H9 (cell line): ENCODE results near the gene TMEM140. TPM values are rescaled to one million over a fixed set of nuclear protein-coding genes. Genes with fewer than 3 reads are reported as not detected.

Source experiments
- DNase-seq: peaks from one replicate; pipeline ENCODE4 v3.0.0-alpha.2; 2017
- H2AFZ ChIP-seq: one replicate; pipeline ENCODE4 v1.6.1; 2013; ENCODE audit warnings: mild to moderate bottlenecking, low read length, control low read depth, moderate library complexity
- H2AK5ac ChIP-seq: 2 replicates; pipeline ENCODE4 v1.6.1; 2013; ENCODE audit warnings: low read length, control low read depth, mixed read lengths; ENCODE audit not compliant: insufficient read length
- H2BK120ac ChIP-seq: one replicate; pipeline ENCODE4 v1.6.1; 2013; ENCODE audit warnings: low read depth, mild to moderate bottlenecking, low read length, control low read depth, inconsistent platforms; ENCODE audit not compliant: poor library complexity, severe bottlenecking
- H2BK12ac ChIP-seq: 2 replicates; pipeline ENCODE4 v1.6.1; 2013; ENCODE audit warnings: low read length, control low read depth, mixed read lengths, low read depth; ENCODE audit not compliant: insufficient read length
- H2BK15ac ChIP-seq: 2 replicates; pipeline ENCODE4 v1.6.1; 2013; ENCODE audit warnings: low read depth, low read length, control low read depth
- H2BK20ac ChIP-seq: one replicate; pipeline ENCODE4 v1.6.1; 2013; ENCODE audit warnings: low read depth, mild to moderate bottlenecking, low read length, control low read depth, inconsistent platforms; ENCODE audit not compliant: poor library complexity, severe bottlenecking
- H2BK5ac ChIP-seq: 2 replicates; pipeline ENCODE4 v1.6.1; 2013; ENCODE audit warnings: low read length, control low read depth, mixed read lengths; ENCODE audit not compliant: insufficient read length
- H3K14ac ChIP-seq: 2 replicates; pipeline ENCODE4 v1.6.1; 2013; ENCODE audit warnings: low read length, control low read depth; ENCODE audit not compliant: insufficient read depth
- H3K18ac ChIP-seq: 2 replicates; pipeline ENCODE4 v1.6.1; 2013; ENCODE audit warnings: low read depth, mild to moderate bottlenecking, mixed read lengths, low read length, control low read depth; ENCODE audit not compliant: insufficient read length
- H3K23ac ChIP-seq: 2 replicates; pipeline ENCODE4 v1.6.1; 2013; ENCODE audit warnings: low read length, control low read depth, mixed read lengths, low read depth; ENCODE audit not compliant: insufficient read length
- H3K23me2 ChIP-seq: 2 replicates; pipeline ENCODE4 v1.6.1; 2013; ENCODE audit warnings: low read depth, mild to moderate bottlenecking, mixed read lengths, low read length, control low read depth; ENCODE audit not compliant: insufficient read length, poor library complexity, severe bottlenecking
- H3K27ac ChIP-seq: 2 replicates; pipeline ENCODE4 v1.5.1; 2013; ENCODE audit warnings: low read length, control low read depth, mixed read lengths, low read depth; ENCODE audit not compliant: insufficient read length
- H3K27me3 ChIP-seq: 2 replicates; pipeline ENCODE4 v1.6.1; 2013; ENCODE audit warnings: low read length, control low read depth, inconsistent platforms; ENCODE audit not compliant: insufficient read depth
- H3K4ac ChIP-seq: 2 replicates; pipeline ENCODE4 v1.6.1; 2013; ENCODE audit warnings: low read depth, mild to moderate bottlenecking, control low read depth, inconsistent platforms, low read length, moderate library complexity
- H3K4me1 ChIP-seq: 2 replicates; pipeline ENCODE4 v1.6.1; 2013; ENCODE audit warnings: low read length, control low read depth, inconsistent platforms; ENCODE audit not compliant: insufficient read depth
- H3K4me2 ChIP-seq: 2 replicates; pipeline ENCODE4 v1.6.1; 2013; ENCODE audit warnings: low read length, control low read depth, mixed read lengths; ENCODE audit not compliant: insufficient read length, insufficient read depth
- H3K56ac ChIP-seq: 2 replicates; pipeline ENCODE4 v1.6.1; 2013; ENCODE audit warnings: low read depth, mild to moderate bottlenecking, mixed read lengths, low read length, control low read depth; ENCODE audit not compliant: insufficient read length
- H3K79me1 ChIP-seq: 2 replicates; pipeline ENCODE4 v1.6.1; 2013; ENCODE audit warnings: low read depth, mild to moderate bottlenecking, moderate library complexity, low read length, control low read depth, inconsistent platforms; ENCODE audit not compliant: insufficient read depth, poor library complexity, severe bottlenecking
- H3K79me2 ChIP-seq: 2 replicates; pipeline ENCODE4 v1.6.1; 2013; ENCODE audit warnings: low read length, control low read depth, inconsistent platforms; ENCODE audit not compliant: insufficient read depth
- H3K9ac ChIP-seq: 2 replicates; pipeline ENCODE4 v1.6.1; 2013; ENCODE audit warnings: low read length, control low read depth, mixed read lengths; ENCODE audit not compliant: insufficient read length; ENCODE audit errors: extremely low read depth
- H3K9me3 ChIP-seq: one replicate; pipeline ENCODE4 v1.6.1; 2013; ENCODE audit warnings: low read depth, low read length, inconsistent platforms; ENCODE audit not compliant: control insufficient read depth
- H3T11ph ChIP-seq: one replicate; pipeline ENCODE4 v1.6.1; 2013; ENCODE audit warnings: mild to moderate bottlenecking, low read length, control low read depth, inconsistent platforms
- H4K20me1 ChIP-seq: one replicate; pipeline ENCODE4 v1.6.1; 2013; ENCODE audit not compliant: control insufficient read depth, insufficient read length, insufficient read depth
- H4K5ac ChIP-seq: 2 replicates; pipeline ENCODE4 v1.6.1; 2013; ENCODE audit warnings: low read depth, mild to moderate bottlenecking, mixed read lengths, low read length, control low read depth; ENCODE audit not compliant: insufficient read length
- H4K8ac ChIP-seq: replicated peaks from 2 replicates; pipeline ENCODE4 v1.6.1; 2013; ENCODE audit warnings: low read length, control low read depth, mixed read lengths, low read depth; ENCODE audit not compliant: insufficient read length
- H4K91ac ChIP-seq: 2 replicates; pipeline ENCODE4 v1.6.1; 2013; ENCODE audit warnings: low read depth, mild to moderate bottlenecking, moderate library complexity, mixed read lengths, low read length, control low read depth; ENCODE audit not compliant: insufficient read length
- H3K27ac Mint-ChIP-seq, 3 experiments: 2 replicates in 2 of 3; 3 replicates in 1 of 3; pipeline ENCODE4 v1.8.0; 2020 to 2021; ENCODE audit warnings: mixed read lengths in 3 of 3, mild to moderate bottlenecking in 1 of 3, moderate library complexity in 1 of 3
- H3K27me3 Mint-ChIP-seq: 2 replicates; pipeline ENCODE4 v1.8.0; 2021; ENCODE audit warnings: low read depth, mild to moderate bottlenecking, moderate library complexity, mixed read lengths
- H3K36me3 Mint-ChIP-seq, 3 experiments: 2 replicates in 2 of 3; 3 replicates in 1 of 3; pipeline ENCODE4 v1.8.0; 2020 to 2021; ENCODE audit warnings: low read depth in 3 of 3, mixed read lengths in 3 of 3; ENCODE audit not compliant: insufficient read depth in 1 of 3
- H3K4me1 Mint-ChIP-seq, 2 experiments: 2 replicates each; pipeline ENCODE4 v1.8.0; 2020; ENCODE audit warnings: mixed read lengths in 2 of 2
- H3K4me3 Mint-ChIP-seq, 2 experiments: 2 replicates in 1 of 2; 3 replicates in 1 of 2; pipeline ENCODE4 v1.8.0; 2020 to 2021; ENCODE audit warnings: mild to moderate bottlenecking in 2 of 2, mixed read lengths in 2 of 2, moderate library complexity in 1 of 2
- H3K9me3 Mint-ChIP-seq, 2 experiments: 2 replicates in 1 of 2; 3 replicates in 1 of 2; pipeline ENCODE4 v1.8.0; 2020; ENCODE audit warnings: mild to moderate bottlenecking in 2 of 2, mixed read lengths in 2 of 2, moderate library complexity in 1 of 2
- CTCF ChIP-seq: fragments of 200-600 bp; sonication (generic); conservative IDR thresholded peaks from 3 replicates; pipeline ENCODE4 v1.8.0; 2021; ENCODE audit warnings: antibody characterized with exemption, mild to moderate bottlenecking
- WGBS: extraction: QIAGEN DNeasy Blood & Tissue Kit; methylation state at CpG from one replicate; pipeline ENCODE4 v1.1.7; 2013; ENCODE audit warnings: missing lambda C conversion rate, low lambda C conversion rate, mixed read lengths; ENCODE audit not compliant: insufficient read length; ENCODE audit errors: extremely low coverage; 5-methylcytosine and 5-hydroxymethylcytosine counted together
- total RNA-seq: library from RNA; stranded (reverse); gene quantifications from 2 replicates; pipeline ENCODE4 v1.2.1, GENCODE V29; 2021

TMEM140 gene
- total RNA-seq, 1 experiment from 2014 or later = not detected

GRCh38 chr7:135210888-135211178, 63.0 kb downstream of the TMEM140 start:
- Histone ChIP-seq H4K8ac (no peak overlapping the region), H4K20me1 (no peaks in the 10 kb centered on the region), H3K27ac (no peak overlapping the region), H3T11ph (no peak overlapping the region), H4K5ac (no peak overlapping the region), H3K18ac (no peak overlapping the region), H2AFZ (no peak overlapping the region), H3K79me2 (no peaks in the 10 kb centered on the region), H3K23me2 (peaks cover 8% of the 10 kb centered on the region), H2BK20ac (no peak overlapping the region), H3K4me1 (0 out of 2 replicates have a peak, but pooled peaks cover 2% of the 10 kb centered on the region), H3K27me3 (no peaks in the 10 kb centered on the region), H4K91ac (no peak overlapping the region), H3K14ac (peak overlapping the region; percentile 44; the same call in 1 of the 2 replicates), H2BK15ac (no peak overlapping the region), H3K4ac (no peak overlapping the region), H3K4me2 (peak overlapping the region; percentile 85), H2BK120ac (no peak overlapping the region), H2AK5ac (no peak overlapping the region), H3K9me3 (no peaks in the 10 kb centered on the region), H3K23ac (no peak overlapping the region), H2BK12ac (no peak overlapping the region), H3K9ac (peak overlapping the region; percentile 72), H3K79me1 (no peaks in the 10 kb centered on the region), H2BK5ac (no peak overlapping the region), H3K56ac (no peak overlapping the region)
- no peaks in the 10 kb centered on the region for H3K9me3 Mint-ChIP-seq
- no peak for TF ChIP-seq CTCF
- H3K4me3 Mint-ChIP-seq = peak overlapping the region; percentile 92 to 96
- H3K27me3 Mint-ChIP-seq = peaks cover 10% of the 10 kb centered on the region
- no peak for DNase-seq
- no peak overlapping the region for H3K27ac Mint-ChIP-seq
- H3K4me1 Mint-ChIP-seq = peaks cover 10 to 25% of the 10 kb centered on the region in 2 experiments
- peaks cover 0 to 3% (median 0%) of the 10 kb centered on the region in 3 experiments; a peak in 2 of 7 replicates for H3K36me3 Mint-ChIP-seq
- WGBS = no CpG with 5 or more reads among the region's 13 CpGs
